Activated CD4-positive, alpha-beta T cell treated with anti-CD3 and anti-CD28 coated beads for 24 hours (primary cell): ENCODE measurements around the gene DDC.
"Not testable (repeated sequence)": the region's sequence is repeated elsewhere in the genome, so short reads cannot be mapped to it uniquely, and the experiment has no call there.

Experiments used
- DNase-seq, 2 donors: peaks; one replicate each; pipeline ENCODE4 v3.0.0-alpha.2; 2020; ENCODE audit warnings: low read depth in 2 of 2

DDC gene

DNA sequence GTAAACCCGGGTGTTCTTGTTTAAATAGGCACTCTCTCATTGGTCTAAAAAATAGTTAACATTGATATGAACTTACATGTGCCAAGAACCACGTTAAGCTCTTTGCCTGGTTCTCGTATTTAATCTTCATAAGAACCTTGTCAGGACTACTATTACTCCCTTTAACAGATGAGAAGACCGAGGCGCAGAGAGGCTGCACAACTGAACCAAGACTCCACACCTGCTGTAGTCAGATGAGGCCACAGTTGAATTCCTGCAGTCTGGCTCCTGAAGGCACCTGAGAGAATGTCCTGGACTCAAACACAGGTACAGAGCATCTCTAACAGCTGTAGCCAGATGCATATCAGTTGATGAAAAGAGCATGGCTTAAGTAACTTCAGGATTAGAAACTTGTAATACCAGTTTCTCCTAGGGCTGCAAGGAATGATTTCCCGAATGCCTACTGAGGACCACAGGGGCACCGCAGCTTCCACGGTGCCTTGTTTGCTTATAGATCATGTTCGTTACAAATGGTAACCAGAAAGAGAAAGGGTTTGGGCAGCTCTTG, 9.5 kb downstream of the DDC start:
- DNase-seq: no peak

GRCh38 chr7:50554431-50555322, 10.5 kb downstream of the DDC start:
- no peak for DNase-seq

- DNase-seq: no peak
These were observed 11.2 kb downstream of the DDC start for GRCh38 chr7:50553973-50554372.

DNA sequence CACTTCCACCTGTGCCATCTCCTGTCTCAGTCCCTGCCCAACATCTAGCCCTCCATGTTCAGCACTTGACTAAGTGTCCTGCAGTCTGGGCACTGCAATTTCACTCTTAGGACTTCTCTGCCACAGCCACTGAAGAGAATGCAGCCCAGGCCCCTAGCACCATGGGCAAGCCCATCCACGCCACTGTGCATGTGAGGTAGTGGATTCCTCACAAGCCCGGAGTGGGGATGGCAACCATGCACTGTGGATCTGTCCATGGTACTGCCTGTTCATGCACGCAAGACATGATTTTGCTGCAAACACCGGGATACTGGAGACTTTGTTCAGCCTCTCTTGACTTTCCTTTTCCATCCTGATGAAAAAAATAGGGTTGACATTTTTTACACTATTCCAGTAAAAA, 12.3 kb downstream of the DDC start:
- DNase-seq: no peak

GRCh38 chr7:50552139-50552538, 13.1 kb downstream of the DDC start:
- no peak for DNase-seq

GRCh38 chr7:50545613-50546012, 19.6 kb downstream of the DDC start:
- not testable (repeated sequence) for DNase-seq

DNA sequence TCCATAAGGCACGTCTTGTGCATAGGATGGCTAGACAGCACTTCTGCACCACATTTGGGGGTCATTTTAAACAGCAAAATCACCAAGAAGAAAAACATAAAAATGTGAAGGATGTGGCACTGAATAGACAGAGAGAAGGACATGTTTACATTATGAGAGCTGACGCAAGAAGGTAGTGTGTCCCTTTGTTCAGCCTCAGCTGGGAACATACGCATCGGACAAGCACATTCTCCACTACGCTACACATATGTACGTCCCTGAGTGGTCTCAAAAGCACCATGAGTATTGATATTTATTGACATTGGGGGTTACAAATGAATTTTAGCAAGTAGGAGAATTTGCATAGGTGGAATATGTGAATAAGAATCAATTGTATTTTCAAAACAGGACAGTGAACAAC, 20.2 kb downstream of the DDC start:
- no peak for DNase-seq

GRCh38 chr7:50543776-50544442, 21.3 kb downstream of the DDC start:
- DNase-seq: no peak

DNA sequence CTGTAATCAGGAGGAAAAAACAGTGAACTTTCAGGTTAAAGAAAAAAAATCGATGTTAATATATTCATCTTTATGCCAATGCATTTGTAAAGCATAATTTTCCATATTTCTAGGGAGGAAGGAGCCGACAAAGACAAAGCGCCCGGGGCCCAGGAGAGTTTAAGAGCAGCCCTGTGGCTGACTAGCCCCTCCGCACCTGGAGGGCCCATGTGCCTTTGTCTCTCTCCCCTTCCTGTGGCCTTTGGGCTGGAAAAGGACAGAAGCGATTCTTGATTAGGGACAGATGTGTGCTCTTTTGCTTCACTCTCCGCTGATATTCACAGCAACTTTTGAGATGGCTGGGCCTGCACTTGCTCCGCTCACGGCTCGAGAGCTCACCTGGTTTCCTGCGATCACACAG, 23.1 kb downstream of the DDC start:
- DNase-seq: no peak

- no peak for DNase-seq
These were observed 24.2 kb downstream of the DDC start for GRCh38 chr7:50540785-50541579.

- DNase-seq: no peak
These were observed 25.5 kb downstream of the DDC start for GRCh38 chr7:50539725-50540124.

DNA sequence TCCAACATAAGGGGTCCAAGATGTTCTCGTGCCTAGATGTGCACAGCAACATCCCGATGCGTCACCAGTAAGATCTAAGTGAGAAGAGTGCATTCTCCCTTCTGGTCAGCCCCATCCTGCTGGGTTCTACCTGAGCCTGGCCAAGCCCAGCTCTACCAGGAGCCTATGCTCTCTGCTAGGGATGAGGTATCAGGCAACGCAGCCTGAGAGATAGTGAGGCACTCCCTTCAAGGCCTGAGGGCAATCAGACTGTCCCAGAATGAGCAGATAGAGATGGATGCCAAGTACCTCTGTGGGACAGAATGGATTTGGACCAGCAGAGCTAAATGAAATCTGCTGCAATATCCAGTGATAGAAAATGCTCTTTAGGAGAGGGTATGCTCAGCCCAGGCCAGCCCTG, 26.7 kb downstream of the DDC start:
- DNase-seq: no peak

DNA sequence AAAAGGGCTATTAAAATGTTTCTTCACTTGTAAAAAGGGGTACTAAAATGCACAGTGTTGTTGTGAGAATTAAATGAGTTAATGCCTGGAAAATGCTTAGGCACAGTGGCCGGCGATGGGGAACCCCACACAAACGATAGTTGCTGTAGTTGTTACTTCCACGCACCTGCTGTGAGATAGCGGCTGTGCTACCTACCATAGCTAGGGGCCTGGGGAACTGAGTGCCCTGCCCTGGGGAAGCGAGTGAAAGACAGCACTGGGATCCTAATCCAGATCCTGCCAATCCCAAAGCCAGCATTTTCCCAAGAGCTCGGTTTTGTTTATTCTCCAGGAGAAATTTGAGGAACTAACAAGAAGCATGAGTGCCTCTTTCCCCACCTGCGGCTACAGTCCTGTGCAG, 27.8 kb downstream of the DDC start:
- DNase-seq: no peak

- DNase-seq: not testable (repeated sequence)
These were observed 29.9 kb downstream of the DDC start for GRCh38 chr7:50535291-50535711.

DNA sequence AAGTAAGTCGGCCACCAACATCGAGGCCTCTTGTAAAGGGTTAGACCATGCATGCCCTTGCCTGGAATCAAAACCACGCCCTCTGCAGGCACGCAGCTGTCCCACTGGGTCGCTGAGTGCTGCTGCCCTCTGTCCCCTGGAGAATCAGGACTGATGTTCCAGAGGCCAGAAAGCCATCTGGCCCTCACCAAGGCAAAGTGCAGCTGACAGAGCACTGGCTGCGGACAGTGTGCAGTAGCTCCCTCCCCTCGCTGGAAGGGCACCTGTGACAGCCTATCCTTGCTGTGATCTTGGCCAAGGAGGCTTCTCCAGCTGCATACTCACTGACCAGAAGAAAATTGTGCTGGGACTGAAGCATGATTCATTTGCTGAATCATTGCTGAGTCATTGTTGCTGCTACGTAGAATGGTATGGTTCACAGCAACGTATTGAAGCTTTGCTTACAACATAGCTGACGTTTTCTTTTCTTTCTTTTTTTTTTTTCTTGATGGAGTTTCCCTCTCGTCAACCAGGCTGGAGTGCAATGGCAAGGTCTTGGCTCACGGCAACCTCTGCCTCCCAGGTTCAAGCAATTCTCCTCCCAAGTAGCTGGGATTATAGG, 30.4 kb downstream of the DDC start:
- DNase-seq: no peak

DNA sequence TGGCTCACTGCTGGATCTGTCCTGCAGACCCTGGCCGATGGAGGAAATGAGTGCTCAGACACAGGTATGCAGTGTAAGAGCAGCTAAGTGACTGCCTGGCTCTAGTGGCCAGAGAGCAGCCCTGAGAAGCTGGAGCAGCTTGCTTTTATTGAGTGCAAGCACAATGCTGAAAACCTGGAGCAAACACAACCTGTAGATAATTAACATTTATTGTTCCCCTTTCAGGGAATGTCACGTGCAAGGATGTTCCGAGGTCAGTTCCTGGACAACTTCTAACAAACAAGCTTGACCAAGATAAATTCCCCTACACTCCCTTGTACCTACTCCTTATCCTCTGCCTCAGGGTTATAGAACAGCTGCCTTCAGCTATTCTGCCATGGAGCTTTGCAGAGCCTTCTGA, 31.3 kb downstream of the DDC start:
- no peak for DNase-seq

GRCh38 chr7:50531928-50532327, 33.3 kb downstream of the DDC start:
- DNase-seq: no peak

GRCh38 chr7:50531401-50531911, 33.7 kb downstream of the DDC start:
- peak in 1 of 2 donors; percentile 34 for DNase-seq

DNA sequence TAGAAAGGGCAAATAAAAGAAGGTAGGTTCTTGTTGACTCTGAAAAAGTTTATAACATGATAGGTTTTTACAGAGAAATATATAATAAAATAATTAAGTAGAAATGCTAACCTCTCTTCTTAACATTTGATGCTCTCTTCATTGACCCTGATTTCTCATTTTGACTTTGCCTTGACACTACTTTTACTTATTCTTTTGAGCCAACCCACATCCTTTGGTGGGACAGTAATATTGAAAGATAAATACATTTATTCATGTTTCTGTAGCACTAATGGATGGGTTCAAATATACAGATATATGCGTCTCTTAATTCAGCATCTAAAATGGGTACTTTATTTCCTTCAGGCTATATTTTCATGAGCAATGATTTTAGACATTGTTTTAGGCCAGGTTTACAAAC, 34.4 kb downstream of the DDC start:
- DNase-seq: no peak

DNA sequence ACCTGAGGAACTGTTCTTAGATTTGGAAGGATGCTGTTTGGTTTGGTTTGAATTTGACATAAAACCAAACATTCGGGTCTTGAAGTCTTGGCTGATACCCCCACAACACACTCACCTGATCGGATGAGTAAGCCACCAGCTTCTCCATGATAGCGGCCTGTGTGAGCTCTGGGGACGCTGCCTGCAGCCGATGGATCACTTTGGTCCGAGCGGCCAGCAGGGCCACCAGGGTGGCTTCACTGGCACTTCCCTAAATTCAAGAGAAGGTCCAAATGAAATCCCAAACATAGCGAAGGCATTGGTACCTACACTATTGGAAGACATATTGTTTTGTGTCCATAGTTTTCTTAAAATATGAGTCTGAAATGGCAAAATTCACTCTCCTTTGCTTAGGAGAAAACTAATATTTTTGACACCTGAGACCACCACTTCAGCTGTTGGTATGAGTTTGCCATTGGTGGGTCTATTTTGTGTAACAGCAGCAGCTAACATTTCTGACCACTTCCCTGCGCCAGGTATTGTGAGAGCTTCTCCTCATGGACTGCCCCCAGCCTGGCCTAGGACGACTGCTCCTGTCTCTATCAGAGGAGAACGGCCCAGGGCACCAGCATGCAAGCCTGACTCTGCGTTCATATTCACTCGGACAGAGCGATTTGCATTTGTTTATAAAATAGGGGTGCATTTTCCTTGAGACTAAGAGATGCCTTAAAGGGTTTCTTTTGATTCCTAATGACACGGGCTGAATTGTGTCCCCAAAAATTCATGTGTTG, 35.9 kb downstream of the DDC start:
- DNase-seq: no peak
